Activated T-cell treated with anti-CD3 and anti-CD28 coated beads for 1 hour (primary cell): ENCODE measurements around the gene TXNL4B.

Source experiments
- DNase-seq: peaks from one replicate; pipeline ENCODE4 v3.0.0-alpha.2; 2020; ENCODE audit warnings: low read depth

TXNL4B gene

DNA sequence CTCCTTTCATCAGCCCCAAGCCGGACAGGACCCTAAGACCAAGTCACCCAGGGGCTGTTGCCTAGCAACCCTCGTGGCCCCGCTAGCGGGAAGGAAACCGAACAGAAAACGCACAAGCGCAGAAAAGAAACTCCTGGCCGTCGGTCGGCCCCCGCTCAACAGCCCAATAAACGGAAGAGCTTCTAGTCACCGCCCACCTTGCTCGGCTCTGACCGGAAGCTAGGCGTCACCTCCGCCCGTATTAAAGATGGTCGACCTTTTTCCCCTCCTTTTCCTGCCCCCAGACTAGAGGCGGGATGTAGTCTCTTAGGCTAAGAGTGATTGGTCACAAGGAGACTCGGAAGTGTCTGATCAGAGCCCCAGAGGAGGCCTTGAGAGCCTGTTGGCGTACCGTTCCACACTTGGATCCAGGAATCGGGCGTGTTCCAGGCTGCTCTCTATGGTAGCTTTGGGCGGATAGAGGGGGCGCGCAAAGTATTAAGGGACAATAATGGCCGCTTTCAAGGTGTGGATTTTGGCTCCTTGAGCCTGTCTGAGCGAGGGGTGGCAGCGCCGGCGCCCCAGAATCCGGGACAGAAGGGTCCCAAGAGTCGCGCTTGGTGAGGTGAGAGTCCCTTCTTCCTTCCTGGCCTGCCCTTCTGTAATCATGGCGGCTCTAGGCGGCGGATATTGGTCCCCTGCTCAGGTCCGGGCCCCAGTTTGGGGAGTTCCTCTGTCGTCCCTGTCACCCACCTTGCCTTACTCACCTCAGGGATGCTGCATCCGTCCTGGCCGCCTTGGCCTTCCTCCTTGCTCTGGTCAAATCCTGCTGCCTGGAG, at the start of gene TXNL4B, which contains the start of gene DHX38:
Gene TXNL4B, minus strand, starts transcription at position 173 of the 818 bp plus-strand sequence. CDS start 2,871 bp downstream, outside the sequence.
Gene DHX38, plus strand, starts transcription at position 400 of the 818 bp plus-strand sequence. CDS start 2,311 bp downstream, outside the sequence.
- DNase-seq, result peak; percentile 76

DNA sequence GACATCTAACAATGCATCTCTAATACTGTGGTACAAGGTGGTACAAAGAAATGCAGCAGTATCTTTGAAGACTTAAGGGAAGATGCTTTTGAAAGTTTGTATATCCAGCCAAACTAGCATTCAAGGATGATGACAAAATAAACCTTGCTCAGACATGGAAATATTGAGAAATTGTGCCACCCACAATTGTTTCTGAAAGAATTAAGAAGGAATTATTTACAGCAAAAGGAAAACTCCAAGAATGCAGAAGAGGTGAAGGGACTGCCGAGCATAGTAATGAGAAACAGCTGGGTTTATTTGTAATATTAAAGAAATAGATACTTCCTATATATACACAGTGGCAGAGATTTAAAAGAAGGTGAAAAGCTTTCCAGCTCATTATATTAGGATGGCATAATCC, 49.1 kb upstream of the TXNL4B start:
- DNase-seq, result no peak

DNA sequence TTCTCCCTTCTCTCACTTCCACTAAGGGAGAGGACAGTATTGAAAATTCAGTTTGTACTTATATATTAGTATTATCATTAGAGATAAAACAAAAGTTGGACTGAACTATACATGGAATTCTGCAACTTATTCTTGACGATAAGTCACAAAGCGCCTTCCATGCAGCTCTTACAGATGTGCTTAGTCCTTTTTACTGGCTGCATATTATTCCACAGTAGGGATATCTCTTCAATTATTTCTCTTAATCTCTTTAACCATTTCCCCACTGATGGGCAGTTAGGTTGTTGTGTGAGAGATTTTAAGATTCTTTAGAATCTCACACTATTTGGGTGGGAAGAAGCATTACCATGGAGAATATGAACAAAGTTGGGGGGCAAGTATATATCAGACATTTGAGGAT, 46.5 kb upstream of the TXNL4B start:
- no peak for DNase-seq

DNA sequence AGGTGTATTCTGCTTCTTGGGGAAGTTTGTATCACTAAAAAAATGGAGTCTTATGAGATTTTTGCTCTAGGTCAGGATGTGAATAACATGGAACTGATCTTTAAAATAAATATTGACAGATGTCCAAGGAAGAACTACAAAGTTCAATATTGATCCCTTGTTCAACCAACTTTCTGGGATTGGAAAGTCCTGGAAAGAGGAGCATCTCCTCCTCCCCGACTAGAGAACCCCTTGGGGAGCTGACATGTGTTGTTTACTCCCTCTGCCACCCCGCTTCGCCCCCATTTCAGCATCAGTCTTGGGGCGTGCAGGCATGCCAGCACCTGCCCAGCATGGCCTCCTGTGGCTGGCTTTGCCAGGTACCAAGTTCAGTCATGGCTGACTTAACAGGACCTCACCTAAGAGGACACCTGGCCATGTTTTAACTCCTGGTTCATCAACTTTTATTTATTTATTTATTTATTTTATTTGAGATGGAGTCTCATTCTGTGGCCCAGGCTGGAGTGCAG, 44.7 kb upstream of the TXNL4B start:
- DNase-seq, result no peak

- no peak for DNase-seq
Measured at GRCh38 chr16:72137380-72138063, 44.1 kb upstream of the TXNL4B start.

DNA sequence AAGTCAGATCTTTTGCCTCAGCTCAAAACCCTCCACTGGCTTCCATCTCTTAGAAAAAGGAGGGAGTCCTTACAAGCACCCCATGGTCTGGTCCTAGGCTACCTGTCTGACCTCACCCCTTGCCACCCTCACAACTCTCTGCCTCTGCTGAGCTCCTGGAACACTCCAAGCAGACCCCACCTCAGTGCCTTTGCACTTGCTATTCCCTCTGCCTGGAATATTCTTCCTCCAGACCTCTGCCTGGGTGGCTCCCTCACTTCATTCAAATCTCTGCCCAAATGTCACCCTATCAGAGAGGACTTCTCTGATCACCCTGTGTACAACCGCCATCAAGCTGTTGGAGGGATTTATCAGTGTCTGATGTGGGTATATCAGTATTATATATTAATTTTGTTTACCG, 41.1 kb upstream of the TXNL4B start:
- no peak for DNase-seq

- DNase-seq, result no peak
Measured at GRCh38 chr16:72132726-72133125, 39.3 kb upstream of the TXNL4B start.

DNA sequence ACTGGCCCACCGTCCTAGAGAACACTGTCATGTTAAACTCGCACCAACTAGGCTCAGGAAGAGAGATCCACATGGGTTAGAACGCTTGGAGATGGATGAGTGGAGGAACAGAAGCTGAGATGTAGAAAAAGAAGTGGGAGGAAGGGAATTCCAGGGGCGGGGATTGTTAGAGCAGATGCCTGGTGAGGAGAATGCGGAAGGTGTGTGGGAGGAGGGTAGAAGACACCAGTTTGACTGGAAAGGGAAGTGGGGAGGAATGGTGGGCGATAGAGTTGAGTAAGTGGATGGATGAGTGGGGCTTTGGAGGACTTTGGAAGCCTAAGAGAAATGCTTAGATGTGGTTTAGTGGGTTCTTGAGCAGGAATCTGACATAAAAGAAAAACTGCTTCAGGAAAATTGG, 37.6 kb upstream of the TXNL4B start:
- no peak for DNase-seq

DNA sequence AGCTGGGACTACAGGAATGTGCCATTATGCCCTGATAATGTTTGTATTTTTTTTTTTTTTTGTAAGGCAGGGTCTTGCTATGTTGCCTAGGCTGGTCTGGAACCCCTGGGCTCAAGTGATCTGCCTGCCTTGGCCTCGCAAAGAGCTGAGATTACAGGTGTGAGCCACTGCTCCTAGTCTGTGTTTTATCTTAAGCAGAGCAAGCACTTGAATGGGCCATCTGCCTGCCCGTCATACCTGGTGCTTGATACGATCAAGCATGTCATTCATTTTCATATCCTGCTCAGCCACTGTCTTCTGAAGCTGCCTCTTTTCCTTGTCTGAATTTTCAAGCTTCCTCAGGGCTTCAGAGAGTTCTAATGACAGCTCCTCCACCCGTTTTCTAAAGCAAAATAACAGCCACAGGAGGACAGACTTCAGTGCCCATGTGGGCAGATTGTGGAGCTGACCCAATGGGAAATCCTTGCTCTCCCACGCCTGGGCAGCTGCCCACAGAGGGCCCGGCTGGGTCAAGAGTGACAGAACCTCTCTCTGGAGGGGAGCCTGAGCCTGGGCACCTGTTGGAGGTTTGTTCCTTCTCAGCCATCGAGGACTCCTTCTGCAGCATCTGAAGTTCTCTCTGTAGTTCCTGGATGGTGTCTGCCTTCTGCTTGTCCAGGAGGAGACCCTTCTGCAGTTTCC, 36.7 kb upstream of the TXNL4B start:
- no peak for DNase-seq

- DNase-seq, result no peak
Measured at GRCh38 chr16:72128701-72129100, 35.3 kb upstream of the TXNL4B start.

- no peak for DNase-seq
Measured at GRCh38 chr16:72126429-72126765, 33.0 kb upstream of the TXNL4B start.

- no peak for DNase-seq
Measured at GRCh38 chr16:72125635-72126428, 32.4 kb upstream of the TXNL4B start.

- peak; percentile 50 for DNase-seq
Measured at GRCh38 chr16:72124761-72125634, 31.6 kb upstream of the TXNL4B start.

DNA sequence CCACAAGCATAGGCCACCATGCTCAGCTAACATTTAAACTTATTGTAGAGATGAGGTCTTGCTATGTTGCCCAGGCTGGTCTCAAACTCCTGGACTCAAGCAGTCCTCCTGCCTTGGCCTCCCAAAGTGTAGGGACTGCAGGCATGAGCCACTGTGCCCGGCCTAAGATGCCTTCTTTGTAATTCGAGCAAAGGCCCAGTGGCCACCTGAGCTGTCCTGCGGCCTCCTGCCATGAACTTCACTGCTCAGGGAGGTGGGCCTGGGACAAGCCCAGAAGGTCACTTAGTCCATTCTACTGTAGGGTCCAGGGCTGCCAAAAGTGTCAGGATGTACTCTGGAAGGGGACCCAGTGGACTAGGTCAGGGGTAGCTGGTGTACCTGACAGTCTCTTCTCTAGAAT, 30.7 kb upstream of the TXNL4B start:
- no peak for DNase-seq

DNA sequence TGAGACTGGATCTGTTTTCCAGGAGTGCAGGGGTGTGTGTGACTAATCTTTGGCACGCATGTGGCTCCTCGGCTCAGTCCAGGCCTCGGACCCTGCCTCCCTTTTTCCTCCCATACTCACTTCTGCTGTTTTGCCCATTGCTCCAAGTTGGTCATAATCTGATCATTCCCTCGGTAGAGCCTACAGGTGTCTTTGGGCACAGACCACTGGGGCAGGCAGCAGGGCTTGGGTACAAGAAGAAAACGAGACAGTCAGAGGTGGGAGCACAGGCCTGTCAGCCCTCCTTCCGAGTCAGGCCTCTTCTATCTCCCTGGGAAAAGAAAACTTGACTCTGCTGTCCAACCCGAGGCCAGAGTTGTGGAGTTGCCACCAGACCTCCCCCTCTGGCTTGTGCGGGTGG, 30.0 kb upstream of the TXNL4B start:
- no peak for DNase-seq

- no peak for DNase-seq
Measured at GRCh38 chr16:72122916-72123315, 29.5 kb upstream of the TXNL4B start.

GRCh38 chr16:72122308-72122707, 28.9 kb upstream of the TXNL4B start:
- DNase-seq, result no peak

DNA sequence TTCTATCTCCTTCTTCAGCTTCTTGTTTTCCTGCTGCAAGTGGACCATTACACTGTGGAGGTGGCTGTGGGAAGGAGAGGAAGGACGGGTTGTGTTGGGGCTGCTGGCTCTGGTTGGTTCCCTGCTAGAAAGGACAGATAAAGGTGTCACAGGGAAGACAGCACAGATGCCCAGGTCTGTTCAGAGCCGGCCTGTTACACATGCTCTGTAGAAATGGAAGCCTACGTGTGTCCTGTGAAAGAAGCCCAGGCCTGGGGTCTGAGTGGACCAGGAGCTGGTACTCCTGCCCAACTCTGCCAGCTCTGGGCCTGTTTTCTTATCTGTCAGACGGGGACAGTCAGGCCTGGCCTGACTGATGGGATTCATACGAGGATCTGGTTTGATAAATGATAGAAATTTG, 26.6 kb upstream of the TXNL4B start:
- DNase-seq, result no peak

DNA sequence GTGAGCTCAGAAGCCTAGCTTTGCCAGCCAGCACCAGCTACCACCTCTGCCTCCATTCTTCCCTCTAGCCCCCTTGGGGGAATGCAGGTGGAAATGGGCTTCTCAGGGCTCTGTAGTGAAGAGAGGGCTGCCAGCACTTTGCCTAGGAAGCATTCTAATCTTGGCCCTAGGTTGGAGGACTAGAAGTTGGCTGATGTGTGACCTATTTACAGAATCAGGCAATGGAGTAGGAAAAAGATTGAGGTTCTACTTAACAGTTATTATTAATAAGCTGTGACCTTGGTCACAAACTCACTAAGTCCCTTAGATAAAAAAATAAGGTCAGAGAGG, 20.2 kb upstream of the TXNL4B start:
- no peak for DNase-seq

DNA sequence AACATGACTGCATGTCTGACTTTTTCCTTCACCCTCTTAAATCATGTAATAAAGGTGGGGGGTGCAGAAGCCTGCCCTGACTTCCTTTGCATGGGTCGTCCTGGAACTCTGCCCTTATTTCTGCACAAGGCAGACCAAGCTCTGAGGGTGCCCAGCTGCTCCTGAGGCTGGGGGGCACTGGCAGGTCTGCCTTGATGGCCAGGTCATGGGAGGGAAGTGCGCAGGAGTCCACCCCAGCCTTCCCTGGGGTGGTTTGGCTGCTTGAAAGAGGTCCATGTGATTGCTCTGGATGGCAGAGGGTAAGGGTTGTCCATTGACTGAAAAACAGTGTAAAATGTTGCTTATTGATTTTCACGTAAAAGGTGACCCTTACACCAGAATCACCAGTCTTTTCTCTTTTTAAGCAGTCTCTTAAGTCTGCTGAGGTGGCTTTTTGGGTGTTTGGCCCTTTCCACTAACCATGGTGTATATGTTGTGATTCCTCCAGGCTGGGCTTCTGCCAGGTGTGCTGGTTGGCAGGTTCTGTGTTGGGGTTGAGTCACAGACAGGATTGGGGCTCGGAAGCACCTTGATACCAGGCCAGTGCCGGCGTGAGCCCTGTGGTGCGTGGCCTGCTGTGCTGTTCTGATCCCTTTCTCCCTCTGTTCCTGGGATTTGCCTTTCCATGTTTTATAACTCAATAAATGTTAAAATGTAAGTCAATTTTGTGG, 19.6 kb upstream of the TXNL4B start:
- no peak for DNase-seq

- no peak for DNase-seq
Measured at GRCh38 chr16:72112452-72112792, 19.0 kb upstream of the TXNL4B start.
